Mammary microvascular endothelial cell (primary cell): ENCODE data around the gene TBC1D19. TPM values are rescaled to one million over a fixed set of nuclear protein-coding genes. Genes with fewer than 3 reads are reported as not detected.

ENCODE experiments used
- total RNA-seq: library from RNA; depleted of rRNA; stranded (reverse); fragments of >200 nt; gene quantifications from 2 replicates; pipeline ENCODE4 v1.2.3, GENCODE V29; 2015

TBC1D19 gene
- 4.9 and 8.0 TPM in 2 replicates for total RNA-seq

GRCh38 chr4:26583865-26584652 is at the start of gene TBC1D19:
Gene TBC1D19, plus strand, starts transcription at chr4:26584084. Its CDS starts 110 bp downstream, at chr4:26584194.

Other genes with a start within 250 kb of the TBC1D19 start
- not detected in 2 replicates for gene CCKAR, start 93.6 kb upstream of the TBC1D19 start, total RNA-seq